OCI-LY1 (cell line): ENCODE measurements around the gene GAS2L1.

Source experiments
- H2AFZ ChIP-seq: fragments of 200-600 bp; sonication (generic), shearing (Covaris generic); 2 replicates; pipeline ENCODE4 v1.6.0; 2014; ENCODE audit warnings: antibody characterized with exemption, mild to moderate bottlenecking, low read length
- H3F3A ChIP-seq: fragments of 200-600 bp; sonication (generic), shearing (Covaris generic); 2 replicates; pipeline ENCODE4 v1.6.0; 2014; ENCODE audit warnings: mild to moderate bottlenecking, antibody characterized with exemption, low read length, moderate library complexity; ENCODE audit not compliant: insufficient read depth
- H3K27ac ChIP-seq: fragments of 200-600 bp; sonication (generic); 2 replicates; pipeline ENCODE4 v1.5.1; 2014; ENCODE audit warnings: low read length, mixed run types, mild to moderate bottlenecking, low read depth; ENCODE audit not compliant: poor library complexity, severe bottlenecking
- H3K27me3 ChIP-seq: fragments of 200-600 bp; sonication (generic); 2 replicates; pipeline ENCODE4 v1.6.0; 2014; ENCODE audit warnings: antibody characterized with exemption, mild to moderate bottlenecking, low read length, moderate library complexity; ENCODE audit not compliant: insufficient read depth
- H3K36me3 ChIP-seq: fragments of 200-600 bp; sonication (generic); 2 replicates; pipeline ENCODE4 v1.6.1; 2014; ENCODE audit warnings: mild to moderate bottlenecking, antibody characterized with exemption, low read length, moderate library complexity, mixed read lengths; ENCODE audit not compliant: insufficient read depth
- H3K4me1 ChIP-seq: fragments of 200-600 bp; sonication (generic); 2 replicates; pipeline ENCODE4 v1.5.1; 2014; ENCODE audit warnings: mild to moderate bottlenecking, low read length, moderate library complexity; ENCODE audit not compliant: insufficient read depth, severe bottlenecking
- H3K4me2 ChIP-seq: fragments of 200-600 bp; sonication (generic), shearing (Covaris generic); 2 replicates; pipeline ENCODE4 v1.6.1; 2014; ENCODE audit warnings: low read length
- H3K4me3 ChIP-seq: fragments of 200-600 bp; sonication (generic); 2 replicates; pipeline ENCODE4 v1.5.1; 2014; ENCODE audit warnings: low read length, low read depth, mild to moderate bottlenecking, mixed read lengths; ENCODE audit not compliant: poor library complexity, severe bottlenecking
- H3K79me2 ChIP-seq: fragments of 200-600 bp; shearing (Covaris generic); 2 replicates; pipeline ENCODE4 v1.6.1; 2016; ENCODE audit warnings: mixed run types, low read length, mixed read lengths; ENCODE audit not compliant: insufficient read depth
- H3K9ac ChIP-seq: fragments of 200-600 bp; sonication (generic), shearing (Covaris generic); 2 replicates; pipeline ENCODE4 v1.6.1; 2014; ENCODE audit warnings: mild to moderate bottlenecking, low read length, mixed read lengths
- H3K9me2 ChIP-seq: fragments of 200-600 bp; sonication (generic), shearing (Covaris generic); 2 replicates; pipeline ENCODE4 v1.6.1; 2014; ENCODE audit warnings: low read depth, mild to moderate bottlenecking, low read length, mixed read lengths
- H3K9me3 ChIP-seq: fragments of 200-600 bp; shearing (Covaris generic); 2 replicates; pipeline ENCODE4 v1.6.1; 2014; ENCODE audit warnings: low read length, mixed read lengths
- H4K20me1 ChIP-seq: fragments of 200-600 bp; sonication (generic), shearing (Covaris generic); 2 replicates; pipeline ENCODE4 v1.6.0; 2016; ENCODE audit warnings: mild to moderate bottlenecking, low read length; ENCODE audit not compliant: insufficient read depth
- EZH2 ChIP-seq: fragments of 200-600 bp; sonication (generic), shearing (Covaris generic); IDR thresholded peaks from 2 replicates; pipeline ENCODE4 v1.8.0; 2017; ENCODE audit warnings: borderline replicate concordance, mixed run types, mild to moderate bottlenecking, antibody characterized with exemption, low read length, moderate library complexity, mixed read lengths
- TF ChIP-seq, protein P1 (sequence below): fragments of 200-600 bp; sonication (generic), shearing (Covaris generic); IDR thresholded peaks from 2 replicates; pipeline ENCODE4 v1.5.1; 2017; ENCODE audit warnings: mild to moderate bottlenecking, antibody characterized with exemption, low read length, moderate library complexity, mixed read lengths

Gene GAS2L1

DNA sequence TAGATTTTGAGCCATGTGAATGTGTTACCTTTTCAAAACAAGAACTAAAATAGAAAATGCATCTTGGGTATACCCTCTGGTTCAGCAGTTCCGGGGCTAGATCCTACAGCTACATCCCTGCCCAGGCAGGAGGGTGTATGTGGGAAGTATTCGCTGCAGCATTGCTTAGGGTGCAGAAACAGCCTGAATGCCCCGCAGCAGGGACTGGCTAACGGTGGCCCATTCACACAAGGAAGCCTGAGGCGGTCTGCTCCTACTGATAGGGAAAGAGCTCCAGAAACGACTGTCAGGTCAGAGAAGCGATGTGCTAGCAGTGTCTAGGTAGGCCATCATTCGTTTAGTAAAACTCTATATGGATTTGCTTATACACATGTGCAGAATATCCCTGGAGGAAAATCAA is 18.9 kb downstream of the GAS2L1 start:
- TF ChIP-seq, protein P1, sequence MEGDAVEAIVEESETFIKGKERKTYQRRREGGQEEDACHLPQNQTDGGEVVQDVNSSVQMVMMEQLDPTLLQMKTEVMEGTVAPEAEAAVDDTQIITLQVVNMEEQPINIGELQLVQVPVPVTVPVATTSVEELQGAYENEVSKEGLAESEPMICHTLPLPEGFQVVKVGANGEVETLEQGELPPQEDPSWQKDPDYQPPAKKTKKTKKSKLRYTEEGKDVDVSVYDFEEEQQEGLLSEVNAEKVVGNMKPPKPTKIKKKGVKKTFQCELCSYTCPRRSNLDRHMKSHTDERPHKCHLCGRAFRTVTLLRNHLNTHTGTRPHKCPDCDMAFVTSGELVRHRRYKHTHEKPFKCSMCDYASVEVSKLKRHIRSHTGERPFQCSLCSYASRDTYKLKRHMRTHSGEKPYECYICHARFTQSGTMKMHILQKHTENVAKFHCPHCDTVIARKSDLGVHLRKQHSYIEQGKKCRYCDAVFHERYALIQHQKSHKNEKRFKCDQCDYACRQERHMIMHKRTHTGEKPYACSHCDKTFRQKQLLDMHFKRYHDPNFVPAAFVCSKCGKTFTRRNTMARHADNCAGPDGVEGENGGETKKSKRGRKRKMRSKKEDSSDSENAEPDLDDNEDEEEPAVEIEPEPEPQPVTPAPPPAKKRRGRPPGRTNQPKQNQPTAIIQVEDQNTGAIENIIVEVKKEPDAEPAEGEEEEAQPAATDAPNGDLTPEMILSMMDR, result no peak
- no peak for TF ChIP-seq EZH2
- H4K20me1 ChIP-seq, result no peaks in the 10 kb centered on the region
- H2AFZ ChIP-seq, result no peak overlapping the region

DNA sequence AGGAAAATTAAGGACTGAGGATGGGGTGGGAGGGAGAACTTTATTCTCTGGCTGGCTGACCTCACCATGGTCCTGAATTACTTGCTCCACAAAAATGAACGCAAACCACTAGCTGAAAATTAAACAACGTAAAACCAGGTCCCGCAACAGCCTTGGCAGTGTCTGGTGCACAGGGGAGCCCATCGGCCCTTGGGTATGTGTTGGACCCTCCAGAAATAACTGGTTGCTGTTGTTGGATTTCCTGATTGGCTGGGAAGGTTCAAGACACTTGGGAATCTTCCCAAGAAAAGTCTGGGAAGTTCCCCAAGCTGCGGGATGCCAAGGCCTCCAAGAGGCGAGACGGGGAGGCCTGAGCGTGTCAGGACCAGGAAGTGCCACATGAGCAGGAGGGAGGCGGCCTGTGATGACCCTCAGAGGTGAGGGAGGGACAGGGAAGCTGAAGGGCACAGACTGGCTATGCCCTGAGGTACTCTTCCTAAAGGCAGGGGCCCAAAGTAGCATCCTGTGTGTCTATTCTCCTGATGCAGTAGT is 19.4 kb downstream of the GAS2L1 start:
- Histone ChIP-seq H3K27ac (no peak overlapping the region), H3K79me2 (no peaks in the 10 kb centered on the region), H4K20me1 (no peaks in the 10 kb centered on the region), H3K27me3 (no peaks in the 10 kb centered on the region), H3F3A (no peaks in the 10 kb centered on the region), H3K4me1 (no peaks in the 10 kb centered on the region), H3K4me2 (no peak overlapping the region), H3K4me3 (no peak overlapping the region), H3K36me3 (peaks cover 50% of the 10 kb centered on the region), H3K9me2 (no peaks in the 10 kb centered on the region), H3K9ac (no peak overlapping the region), H2AFZ (no peak overlapping the region), H3K9me3 (no peaks in the 10 kb centered on the region)
- TF ChIP-seq EZH2, result no peak
- TF ChIP-seq, protein P1, result no peak

More for the DNA sequence above, 18.9 kb downstream of the GAS2L1 start:
- Histone ChIP-seq H3K4me3 (no peak overlapping the region), H3K36me3 (peaks cover 45% of the 10 kb centered on the region), H3K9me3 (no peaks in the 10 kb centered on the region), H3K9me2 (no peaks in the 10 kb centered on the region), H3K9ac (no peak overlapping the region), H3F3A (no peaks in the 10 kb centered on the region), H3K79me2 (no peaks in the 10 kb centered on the region), H3K27me3 (no peaks in the 10 kb centered on the region), H3K4me2 (no peak overlapping the region), H3K4me1 (no peaks in the 10 kb centered on the region), H3K27ac (no peak overlapping the region)

DNA sequence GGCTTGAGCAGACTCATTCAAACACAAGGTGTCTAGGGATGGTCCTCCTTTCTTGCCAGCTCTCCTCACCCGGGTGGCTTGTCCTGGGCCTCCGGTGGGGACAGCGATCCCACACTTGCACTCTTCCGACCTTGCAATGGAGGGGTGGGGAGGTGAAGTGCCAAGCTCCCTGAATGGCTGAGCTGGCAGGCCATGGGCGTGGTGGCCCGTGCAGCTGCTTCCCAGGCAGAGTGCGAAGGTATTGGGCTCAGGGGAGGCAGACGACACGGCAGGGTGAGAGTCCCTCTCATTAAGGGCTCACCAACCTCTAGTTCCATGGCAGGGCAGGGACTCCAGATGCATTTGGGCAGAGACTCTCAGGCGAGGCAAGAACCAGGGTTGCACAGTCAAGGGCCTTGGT is 20.0 kb downstream of the GAS2L1 start:
- Histone ChIP-seq H2AFZ (no peak overlapping the region), H3K4me2 (no peak overlapping the region), H3K79me2 (no peaks in the 10 kb centered on the region), H4K20me1 (no peaks in the 10 kb centered on the region), H3K9me2 (no peaks in the 10 kb centered on the region), H3K9me3 (no peaks in the 10 kb centered on the region), H3K36me3 (peaks cover 57% of the 10 kb centered on the region), H3K9ac (no peak overlapping the region), H3K27me3 (no peaks in the 10 kb centered on the region), H3K4me1 (no peaks in the 10 kb centered on the region), H3K27ac (no peak overlapping the region), H3K4me3 (no peak overlapping the region), H3F3A (no peaks in the 10 kb centered on the region)
- TF ChIP-seq, protein P1, result no peak
